GM21423 (cell line): ENCODE data around the gene CCDC89.

Experiments used
- ATAC-seq: cut with Tn5 transposase; IDR thresholded peaks from one replicate; pipeline ENCODE4 v1.9.1; 2021; ENCODE audit warnings: mild to moderate bottlenecking, moderate library complexity; ENCODE audit not compliant: unreplicated experiment

CCDC89 gene

GRCh38 chr11:85685820-85686459 is at the start of gene CCDC89:
Gene CCDC89 (minus strand): TSS chr11:85686195. CDS start chr11:85686130, 65 bp downstream.
- no peak for ATAC-seq

DNA sequence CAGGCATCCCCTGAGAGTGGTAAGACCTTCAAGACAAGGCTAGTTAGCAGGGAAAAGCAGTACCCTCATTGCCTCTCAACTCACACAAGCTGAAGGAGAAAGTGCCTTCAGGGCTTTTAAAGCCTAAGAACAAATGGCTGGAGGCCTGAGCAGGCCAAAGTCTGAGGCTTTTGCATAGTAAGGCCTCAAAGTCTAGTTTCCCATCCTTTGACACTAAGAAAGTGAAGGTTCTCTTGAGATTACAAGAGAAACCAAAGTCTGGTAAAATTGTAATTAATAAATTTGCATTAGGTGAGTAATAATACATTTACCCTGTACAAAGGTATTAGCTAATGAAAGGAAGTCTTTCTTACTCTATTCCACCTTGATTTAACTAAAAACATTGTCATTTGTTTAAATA is 47.0 kb upstream of the CCDC89 start:
- ATAC-seq = peak; percentile 79

DNA sequence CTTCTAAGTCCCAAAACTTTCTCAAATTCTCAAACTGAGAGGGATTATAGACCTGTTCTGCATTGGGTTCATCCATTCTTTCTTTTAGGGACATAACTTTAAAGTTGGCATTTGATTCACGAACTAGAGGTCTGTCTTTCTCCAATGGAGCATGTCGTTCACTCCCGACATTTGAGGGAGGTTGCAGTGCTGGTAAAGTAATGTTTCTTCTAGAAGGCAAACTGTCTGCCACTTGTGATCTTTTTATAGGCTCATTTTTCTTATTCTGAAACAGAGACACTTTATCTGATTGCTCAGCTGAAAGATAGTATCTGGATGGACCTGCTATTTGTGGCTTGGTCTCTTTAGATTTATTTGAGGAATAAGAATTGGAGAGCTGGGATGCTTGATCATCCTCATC is 40.4 kb upstream of the CCDC89 start:
- no peak for ATAC-seq

DNA sequence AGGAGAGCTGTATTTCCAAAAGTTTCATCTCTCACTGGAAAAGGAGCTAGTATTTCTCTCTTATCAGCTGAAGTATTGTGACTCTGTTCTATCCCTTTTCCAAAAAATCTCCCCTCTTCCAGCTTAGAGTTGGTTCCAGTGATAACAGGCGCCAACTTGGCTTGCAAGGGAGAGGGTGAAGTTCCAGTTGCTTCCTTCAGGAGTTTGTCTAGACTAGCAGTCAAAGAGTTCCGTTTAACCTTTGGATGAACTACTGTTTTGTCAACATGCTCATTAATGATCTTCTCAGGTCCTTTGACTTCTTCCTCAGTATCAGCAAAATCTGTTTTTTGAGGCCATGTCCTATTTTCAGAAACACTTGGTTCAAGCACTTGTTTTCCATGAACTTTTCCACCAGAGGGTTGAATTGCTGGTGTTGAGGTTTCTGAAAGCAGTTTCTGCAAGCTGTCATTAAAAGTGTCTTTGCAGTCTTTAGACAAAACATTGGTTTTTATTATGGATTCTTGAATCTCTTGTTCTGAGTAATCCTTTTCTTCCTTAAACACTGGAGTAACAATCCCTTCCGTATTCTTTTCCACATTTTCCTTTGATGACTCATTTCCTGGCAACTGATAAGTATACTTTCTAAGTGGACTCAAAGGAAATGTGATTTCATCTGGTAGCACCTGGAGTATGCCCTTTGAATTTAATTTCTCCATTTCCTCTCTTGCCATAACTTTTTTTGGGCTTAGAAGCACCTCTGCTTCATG is 39.7 kb upstream of the CCDC89 start:
- ATAC-seq = no peak

DNA sequence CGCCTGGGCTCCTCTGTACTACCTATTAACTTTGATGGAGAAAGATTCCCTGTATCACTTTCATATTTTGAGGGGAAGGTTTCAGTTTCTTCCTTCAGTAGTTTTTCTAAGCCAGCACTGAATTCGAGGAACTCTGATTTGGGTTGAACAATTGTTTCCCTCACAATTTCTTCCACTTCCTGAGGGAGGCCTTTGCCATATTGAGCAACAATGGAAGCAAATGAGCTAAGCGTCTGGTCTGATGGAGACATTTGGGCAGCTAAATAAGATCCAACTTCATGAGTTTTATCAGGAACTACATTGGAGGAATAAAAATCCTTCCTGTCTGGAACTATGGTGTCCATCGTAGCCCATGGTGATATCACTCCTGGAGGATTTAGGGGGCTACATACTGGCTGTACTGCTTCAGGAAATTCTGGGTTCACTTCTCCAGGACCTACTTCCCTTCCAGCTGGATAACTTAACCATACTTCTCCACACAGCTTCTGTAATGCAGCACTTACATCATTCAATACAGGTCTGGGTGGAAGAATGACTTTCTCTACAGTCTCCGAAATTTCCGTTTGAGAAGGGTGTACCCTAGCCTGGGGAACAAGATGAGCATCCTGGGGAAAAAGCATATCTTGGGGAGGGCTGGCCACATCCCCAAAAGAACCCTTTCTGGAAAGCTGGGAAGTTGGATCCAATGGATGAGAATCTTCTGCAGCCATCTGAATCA is 38.9 kb upstream of the CCDC89 start:
- no peak for ATAC-seq

DNA sequence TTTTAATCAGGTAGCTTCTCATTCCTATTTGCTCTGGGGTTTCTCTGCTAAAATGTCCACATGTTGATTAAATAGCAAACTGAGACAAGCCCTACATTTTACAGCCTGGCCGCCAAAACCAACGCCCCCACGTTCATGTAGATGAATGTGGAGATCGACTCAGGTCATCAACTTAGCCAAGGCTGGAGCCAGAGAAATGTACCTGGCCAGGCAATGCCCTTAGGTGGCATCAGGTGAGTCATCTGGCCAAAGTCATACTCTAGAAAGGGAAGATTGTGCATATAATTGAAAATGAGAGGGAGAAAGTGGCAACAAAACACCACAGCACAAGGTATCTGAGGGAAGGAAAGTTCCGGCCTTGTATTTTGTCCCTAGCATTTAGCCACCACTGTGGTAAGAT is 37.1 kb upstream of the CCDC89 start:
- ATAC-seq = no peak

DNA sequence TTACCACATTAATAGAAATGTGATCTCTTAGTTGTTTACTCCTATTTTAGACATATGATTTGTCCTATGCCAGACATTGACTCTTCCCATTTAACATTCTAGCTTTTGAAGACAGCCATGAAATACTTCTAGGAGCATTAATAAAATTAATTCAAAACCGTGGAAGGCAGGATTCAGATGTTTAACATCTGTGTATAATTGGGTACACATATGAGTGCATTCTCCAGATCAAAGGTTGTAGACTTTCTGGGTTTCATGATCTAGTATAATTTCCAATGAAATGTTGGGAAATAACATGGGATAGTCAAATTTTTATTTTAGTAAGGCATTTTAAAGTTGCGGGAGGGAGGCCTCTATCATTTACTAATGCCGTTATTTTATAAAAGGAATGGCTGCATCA is 35.2 kb upstream of the CCDC89 start:
- ATAC-seq = no peak

GRCh38 chr11:85718991-85719807 is 33.2 kb upstream of the CCDC89 start:
- no peak for ATAC-seq

- no peak for ATAC-seq
Observed at GRCh38 chr11:85718126-85718943, 32.3 kb upstream of the CCDC89 start.

DNA sequence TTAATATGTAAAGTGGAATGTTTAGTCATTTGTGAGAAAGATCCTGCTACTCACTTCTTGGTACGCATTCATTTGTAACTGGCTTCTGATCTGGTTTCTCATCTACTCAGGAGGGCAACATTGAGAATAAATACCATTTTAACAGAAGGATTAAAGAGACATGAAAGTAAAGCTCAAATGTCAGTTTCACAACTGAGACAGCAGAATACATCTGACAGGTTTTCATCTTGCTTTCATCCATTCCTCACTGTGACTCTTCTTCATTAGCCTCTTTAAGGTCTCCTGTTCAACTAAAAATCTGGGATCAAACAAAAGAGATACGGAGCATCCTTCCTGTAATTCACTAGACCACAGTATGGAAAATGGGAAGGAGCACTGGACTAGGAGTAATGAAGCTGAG is 31.4 kb upstream of the CCDC89 start:
- no peak for ATAC-seq

GRCh38 chr11:85712953-85713352 is 27.0 kb upstream of the CCDC89 start:
- no peak for ATAC-seq

- no peak for ATAC-seq
Observed at GRCh38 chr11:85710917-85711316, 24.9 kb upstream of the CCDC89 start.

GRCh38 chr11:85709941-85710702 is 24.1 kb upstream of the CCDC89 start:
- no peak for ATAC-seq

- ATAC-seq = no peak
Observed at GRCh38 chr11:85705800-85706199, 19.8 kb upstream of the CCDC89 start.

DNA sequence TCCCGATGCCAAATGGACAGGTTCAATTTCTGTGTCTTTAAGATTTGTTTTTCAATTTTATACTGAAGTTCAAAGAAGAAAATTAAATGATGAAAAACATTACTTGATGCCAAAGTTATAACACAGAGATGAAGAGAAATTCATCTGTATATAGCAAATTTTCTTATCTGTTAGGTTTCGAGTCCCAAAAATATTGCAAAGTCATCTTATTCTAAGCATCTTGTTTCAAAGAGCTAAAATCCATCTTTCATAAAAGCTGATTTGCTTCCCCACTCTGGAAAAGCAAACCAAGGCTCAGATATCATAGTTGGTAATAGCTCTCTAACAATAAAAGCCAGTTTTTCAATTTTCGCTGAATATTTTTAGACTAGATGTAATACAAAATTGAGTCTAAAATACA is 19.0 kb upstream of the CCDC89 start:
- ATAC-seq = no peak

DNA sequence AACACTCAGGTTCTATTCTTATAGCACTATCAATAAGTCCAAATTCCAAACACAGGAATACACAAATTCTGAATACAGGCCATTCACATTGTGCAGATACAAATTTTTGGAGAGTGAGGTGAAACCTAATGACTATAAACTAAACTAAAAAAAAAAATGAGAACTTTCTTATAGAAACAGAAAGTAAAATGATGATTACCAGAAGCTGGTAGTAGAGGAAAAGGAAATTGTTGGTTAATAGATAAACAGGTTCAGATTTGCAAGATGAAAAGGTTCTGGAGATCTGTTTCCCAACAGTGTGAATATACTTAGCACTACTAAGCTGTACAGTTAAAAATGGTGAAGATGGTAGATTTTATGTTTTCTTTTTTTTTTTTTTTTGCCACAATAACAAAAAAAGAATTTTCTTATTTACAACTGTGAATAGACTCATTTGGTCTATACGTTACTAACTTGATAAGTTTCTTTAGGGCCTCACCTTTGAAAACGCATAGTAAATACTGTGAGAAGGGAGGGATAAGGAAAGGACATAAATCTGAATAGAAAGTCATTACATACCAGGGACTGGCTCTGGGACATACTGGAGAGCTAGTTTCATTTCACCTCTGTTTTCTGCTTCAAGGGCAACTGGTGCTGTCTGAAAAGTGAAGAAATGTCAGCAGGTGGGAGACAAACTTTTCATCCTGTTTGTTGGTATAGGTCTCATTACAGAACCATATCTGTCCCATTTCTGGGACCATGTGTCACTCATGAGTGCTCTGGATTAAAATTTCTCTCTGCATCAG is 14.2 kb upstream of the CCDC89 start:
- peak; percentile 86 for ATAC-seq

DNA sequence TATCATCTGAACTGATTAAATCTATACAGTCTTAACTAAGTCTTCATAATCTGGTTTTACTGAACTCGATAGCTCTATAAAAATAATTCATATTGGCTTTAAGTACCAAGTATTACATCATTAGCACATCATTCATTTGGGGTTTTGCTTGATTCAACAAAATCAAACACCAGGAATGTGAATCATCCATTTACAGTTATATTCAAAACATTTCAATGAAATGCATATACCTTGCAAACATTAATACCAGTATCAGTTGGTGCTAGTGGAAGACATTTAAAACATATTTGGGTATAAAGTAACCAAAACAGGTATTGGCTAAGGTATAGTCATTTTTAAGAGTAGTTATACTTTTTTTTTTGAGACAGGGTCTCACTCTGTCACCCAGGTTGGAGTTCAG is 12.2 kb upstream of the CCDC89 start:
- ATAC-seq = no peak

DNA sequence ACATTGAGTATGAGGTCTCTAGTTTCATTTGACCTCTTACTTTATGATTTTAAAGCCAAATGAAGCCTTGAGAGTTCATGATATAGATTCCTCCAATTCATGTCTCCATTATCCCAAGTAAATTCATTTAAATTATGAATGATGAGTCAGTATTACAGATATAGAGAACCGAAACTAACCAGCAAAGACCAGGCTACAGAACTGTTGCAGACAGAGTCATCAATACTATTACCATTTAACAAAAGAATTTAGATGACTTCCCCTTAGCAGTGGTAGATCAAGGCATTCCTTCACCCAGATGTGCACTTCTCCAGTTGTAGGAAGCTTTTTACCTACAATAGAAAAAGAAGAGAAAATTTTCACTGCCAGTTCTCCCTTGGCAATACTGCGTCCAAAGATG is 11.8 kb upstream of the CCDC89 start:
- ATAC-seq = no peak

DNA sequence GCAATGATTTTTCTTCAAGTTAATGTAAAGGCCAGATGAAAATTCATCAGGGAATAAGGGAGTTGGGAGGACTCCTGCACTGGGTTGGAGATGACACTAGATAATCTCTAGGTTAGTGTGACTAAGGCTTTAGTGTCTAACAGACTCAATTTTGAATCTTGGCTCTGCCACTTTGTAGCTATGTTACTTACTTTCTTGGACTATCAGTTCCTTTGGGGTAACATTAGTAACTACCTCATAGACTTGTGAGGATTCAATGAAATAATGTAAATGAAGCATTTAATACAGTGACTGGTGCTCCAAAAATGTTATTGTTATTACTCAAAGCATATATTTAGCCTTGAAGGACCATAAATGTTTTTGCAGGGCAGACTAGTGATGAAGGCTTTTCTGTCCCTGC is 9.6 kb upstream of the CCDC89 start:
- ATAC-seq = no peak
